HG02610 (cell line): ENCODE measurements around the gene PDSS1.
"Not testable (repeated sequence)": the region's sequence is repeated elsewhere in the genome, so short reads cannot be mapped to it uniquely, and the experiment has no call there.

Source experiments
- ATAC-seq: cut with Tn5 transposase; IDR thresholded peaks from one replicate; pipeline ENCODE4 v1.9.1; 2021; ENCODE audit warnings: mild to moderate bottlenecking, moderate library complexity; ENCODE audit not compliant: unreplicated experiment

PDSS1 gene, protein sequence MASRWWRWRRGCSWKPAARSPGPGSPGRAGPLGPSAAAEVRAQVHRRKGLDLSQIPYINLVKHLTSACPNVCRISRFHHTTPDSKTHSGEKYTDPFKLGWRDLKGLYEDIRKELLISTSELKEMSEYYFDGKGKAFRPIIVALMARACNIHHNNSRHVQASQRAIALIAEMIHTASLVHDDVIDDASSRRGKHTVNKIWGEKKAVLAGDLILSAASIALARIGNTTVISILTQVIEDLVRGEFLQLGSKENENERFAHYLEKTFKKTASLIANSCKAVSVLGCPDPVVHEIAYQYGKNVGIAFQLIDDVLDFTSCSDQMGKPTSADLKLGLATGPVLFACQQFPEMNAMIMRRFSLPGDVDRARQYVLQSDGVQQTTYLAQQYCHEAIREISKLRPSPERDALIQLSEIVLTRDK

DNA sequence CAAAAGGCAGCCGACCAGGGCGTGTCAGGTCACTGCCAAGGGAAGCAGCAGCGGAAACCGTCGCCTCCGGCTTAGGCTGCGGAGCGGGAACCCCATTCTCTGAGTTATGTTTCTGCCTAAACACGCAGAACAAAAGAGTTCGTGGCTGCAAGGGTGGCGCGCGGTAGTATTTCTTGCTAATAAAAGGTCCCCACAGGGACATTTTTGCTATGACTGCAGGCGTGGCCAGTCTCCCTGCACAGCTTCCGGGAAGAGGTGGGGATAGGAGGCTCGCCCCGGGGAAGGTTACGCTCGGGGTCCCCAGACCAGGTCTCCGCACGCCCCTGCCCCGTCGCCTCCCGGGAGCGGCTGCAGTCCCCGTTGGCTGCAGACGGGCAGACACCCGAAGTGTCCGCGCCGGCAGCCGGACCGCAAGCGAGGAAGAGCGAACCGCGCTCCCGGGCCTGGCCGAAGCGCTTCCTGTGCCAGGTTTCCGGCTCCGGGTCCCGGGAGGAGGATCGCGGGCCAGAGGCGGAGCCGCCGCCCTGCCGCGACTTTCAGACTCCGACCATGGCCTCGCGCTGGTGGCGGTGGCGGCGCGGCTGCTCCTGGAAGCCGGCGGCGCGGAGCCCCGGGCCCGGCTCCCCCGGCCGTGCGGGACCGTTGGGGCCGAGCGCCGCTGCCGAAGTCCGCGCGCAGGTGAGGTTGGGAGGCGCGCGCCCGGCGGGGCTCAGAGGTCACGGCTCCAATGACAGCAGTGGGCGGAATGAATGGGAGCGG lies at the start of gene PDSS1:
Gene PDSS1 (plus strand): TSS at position 539 of the 759 bp plus-strand sequence. CDS start 11 bp downstream, at position 550.
- peak; percentile 87 for ATAC-seq

DNA sequence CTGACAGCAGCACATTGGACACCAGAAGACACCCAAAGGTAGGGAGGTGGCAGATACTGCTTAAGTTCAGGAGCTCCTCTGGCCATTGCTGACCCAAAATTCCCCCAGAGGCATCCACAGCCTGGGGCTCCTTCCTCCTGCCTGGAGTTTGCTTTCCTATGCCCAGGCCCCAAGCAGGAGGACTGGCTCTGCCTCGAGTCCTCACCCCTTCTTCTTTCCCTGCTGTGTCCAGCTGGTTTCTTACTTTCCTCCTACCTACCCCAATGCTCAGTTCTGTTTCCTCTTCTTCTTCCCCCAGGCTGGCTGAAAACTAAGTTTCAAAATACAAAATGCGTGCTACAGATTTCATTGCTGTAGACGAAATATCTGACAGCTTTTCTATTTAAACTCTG lies 49.3 kb upstream of the PDSS1 start:
- ATAC-seq = not testable (repeated sequence)

DNA sequence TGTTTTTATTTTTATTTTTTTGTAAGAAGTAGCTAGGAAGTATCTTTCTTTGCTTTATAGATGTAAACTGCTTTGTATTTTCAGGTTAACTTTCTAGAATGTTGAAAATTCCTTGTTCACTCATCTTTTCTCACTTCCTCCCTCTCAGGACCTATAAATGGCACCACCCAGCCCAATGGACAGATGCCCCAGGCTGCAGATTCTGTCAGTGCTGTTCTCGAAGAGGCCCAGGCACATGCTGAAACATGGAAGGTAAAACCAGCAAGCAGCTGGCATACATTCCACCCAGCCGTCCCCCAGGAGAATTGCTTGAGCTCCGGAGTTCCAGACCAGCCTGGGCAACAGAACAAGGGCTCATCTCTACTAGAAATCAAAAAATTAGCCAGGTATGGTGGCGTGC lies 47.1 kb upstream of the PDSS1 start:
- ATAC-seq = no peak

DNA sequence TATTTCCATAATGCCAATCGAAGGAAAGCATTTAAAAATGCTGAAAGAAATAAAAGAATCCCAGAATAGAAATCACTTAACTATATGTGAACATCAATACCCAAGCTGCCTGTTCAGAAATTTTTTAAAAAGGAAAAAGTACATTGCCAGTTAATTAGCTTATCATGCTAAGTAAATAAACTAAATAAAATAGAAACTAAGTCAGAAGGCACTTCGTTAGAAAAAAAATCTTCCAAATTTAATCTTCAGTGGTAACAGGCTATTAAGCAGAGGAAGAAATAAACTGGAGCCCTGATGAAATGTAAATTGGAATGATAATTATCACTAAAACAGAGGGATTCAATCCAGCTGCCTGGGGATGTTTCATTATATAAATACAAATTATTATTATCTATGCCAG lies 46.0 kb upstream of the PDSS1 start:
- not testable (repeated sequence) for ATAC-seq

DNA sequence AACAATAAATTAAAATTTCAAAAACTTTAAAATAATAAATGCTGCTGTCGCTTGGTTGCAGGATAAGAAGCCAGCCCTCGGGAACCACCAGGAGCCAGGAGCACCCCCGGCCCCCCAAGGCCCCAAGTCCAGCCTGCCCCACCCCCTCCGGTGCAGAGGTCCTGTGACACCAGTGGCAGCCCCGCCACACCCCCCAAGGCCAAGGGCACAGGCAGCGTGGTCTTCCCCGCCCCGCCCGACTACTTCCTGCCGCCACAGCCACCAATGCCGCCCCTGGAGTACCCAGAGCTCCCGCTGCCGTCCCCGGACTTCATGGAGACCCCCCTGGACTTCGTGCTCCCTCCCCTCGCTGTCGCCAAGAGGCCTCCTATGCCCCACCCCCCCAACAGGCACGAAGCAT lies 44.5 kb upstream of the PDSS1 start:
- ATAC-seq = no peak

DNA sequence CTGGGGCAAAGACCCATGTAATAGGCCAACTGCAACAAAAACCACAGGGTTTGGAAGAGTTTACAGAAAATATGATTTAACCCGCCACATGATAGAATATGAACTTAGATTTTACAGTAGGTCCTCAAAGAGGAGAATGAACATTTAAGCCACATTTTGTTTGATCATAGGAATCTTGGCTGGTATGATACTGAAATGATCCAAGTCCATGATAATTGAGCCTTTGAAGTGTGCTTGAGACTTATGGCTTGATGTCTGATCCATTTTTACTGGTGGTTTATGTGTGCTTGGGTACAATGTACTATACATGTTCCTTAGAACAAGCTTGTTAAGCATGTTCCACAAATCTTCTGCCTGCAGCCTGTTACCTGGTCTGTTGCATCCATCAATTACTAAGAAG lies 41.8 kb upstream of the PDSS1 start:
- ATAC-seq = no peak

DNA sequence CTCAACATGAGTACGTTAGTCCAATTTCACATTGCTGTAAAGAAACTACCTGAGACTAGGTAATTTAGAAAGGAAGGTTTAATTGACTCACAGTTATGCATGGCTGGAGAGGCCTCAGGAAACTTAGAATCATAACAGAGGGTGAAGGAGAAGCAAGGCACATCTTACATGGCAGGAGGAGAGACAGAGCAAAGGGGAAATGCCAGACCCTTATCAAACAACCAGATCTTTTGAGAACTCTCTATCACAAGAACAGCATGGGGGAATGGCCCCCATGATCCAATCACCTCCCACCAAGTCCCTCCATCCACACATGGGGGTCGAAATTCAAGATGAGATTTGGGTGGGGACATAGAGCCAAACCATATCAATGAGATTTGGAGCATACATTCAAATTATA lies 34.6 kb upstream of the PDSS1 start:
- ATAC-seq = no peak

DNA sequence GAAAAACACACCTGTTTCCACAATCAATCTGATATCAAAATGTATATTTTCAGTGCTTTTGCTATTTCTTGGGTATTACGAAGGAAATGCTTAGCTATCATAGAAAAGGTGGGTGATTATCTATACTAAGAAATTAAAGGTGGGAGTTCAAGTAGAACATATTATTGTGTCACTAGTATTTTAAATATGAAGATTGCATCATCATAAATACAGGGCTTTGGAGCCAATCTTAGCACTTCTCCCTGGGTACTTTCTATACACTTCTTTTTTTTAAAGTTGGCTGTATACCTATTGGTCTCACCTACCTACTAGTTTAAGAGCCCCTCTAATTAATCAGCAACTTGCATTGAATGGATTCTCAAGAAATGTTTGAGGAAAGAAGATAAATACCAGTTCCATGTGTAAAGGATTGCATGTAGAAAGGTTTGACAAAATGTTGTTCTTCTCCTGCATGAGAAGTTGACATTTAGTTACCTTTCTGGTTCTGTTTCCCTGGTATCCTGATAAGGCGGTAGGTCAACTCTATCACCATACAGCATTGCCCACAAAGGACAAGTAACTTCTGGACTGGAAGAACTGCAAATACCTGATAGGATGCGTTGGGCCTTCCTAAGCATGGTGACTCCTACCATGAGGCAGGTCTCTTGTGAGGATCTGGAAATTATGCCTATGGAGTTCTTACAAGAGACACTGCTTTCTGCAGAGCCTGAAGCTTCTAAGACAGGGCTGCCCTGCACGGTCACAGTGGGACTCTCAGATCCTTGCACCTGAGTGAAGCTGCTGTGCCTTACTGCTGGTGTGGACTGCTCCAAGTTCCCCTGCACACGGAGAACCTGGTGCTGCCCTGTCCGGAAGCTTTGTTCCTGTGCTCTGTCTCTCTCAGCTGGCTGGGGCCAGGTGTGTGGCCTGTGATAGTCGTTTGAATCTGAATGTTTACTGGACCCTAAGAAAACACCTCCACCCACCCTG lies 32.1 kb upstream of the PDSS1 start:
- no peak for ATAC-seq

DNA sequence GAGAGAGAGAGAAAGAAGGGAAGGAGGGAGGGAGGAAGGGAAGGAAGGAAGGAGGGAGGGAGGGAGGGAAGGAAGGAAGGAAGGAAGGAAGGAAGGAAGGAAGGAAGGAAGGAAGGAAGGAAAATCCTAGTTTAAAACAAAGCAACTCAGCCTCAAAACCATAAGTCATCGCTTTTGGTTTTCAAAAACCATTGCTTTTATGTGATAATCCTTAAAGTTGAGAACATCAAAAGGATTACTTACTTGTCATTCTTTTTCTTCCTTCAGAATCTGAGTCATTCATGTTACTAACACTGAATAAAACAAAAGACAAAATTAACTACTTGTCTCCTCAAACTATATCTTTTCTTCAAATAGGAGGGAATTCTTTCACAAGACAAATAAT lies 21.6 kb upstream of the PDSS1 start:
- no peak for ATAC-seq

DNA sequence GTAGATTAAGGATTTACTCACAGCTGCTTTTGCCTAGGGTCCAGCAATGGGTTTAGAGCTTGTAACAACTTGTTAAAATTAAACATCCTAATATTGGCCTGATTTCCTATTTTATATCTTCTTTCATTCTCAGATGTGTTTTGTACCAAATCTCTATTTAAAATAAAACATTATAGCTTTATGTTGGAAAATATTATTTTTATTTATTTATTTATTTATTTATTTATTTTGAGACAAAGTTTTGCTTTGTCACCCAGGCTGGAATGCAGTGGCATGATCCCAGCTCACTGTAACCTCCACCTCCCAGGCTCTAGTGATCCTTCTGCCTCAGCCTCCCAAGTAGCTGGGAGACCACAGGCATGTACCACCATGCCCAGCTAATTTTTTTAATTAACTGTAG lies 17.9 kb upstream of the PDSS1 start:
- no peak for ATAC-seq

DNA sequence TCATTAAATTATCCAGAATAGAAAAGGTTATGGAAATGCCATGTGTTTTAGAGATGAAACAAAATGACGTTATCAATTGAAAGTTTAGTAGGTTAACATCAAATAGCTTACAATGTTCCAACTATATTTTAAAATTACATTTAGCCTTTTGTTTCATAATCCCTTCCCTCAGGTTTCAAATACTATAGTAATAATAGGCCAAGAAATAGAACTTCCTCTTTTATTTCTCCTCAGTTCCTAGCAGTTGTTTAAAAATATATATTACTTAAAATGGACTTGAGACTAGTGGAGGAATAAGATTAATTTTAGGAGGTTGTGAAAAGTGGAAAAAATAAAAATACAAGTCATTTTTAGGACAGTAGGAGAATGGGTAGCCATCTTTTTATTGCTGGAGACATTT lies 16.4 kb upstream of the PDSS1 start:
- no peak for ATAC-seq

DNA sequence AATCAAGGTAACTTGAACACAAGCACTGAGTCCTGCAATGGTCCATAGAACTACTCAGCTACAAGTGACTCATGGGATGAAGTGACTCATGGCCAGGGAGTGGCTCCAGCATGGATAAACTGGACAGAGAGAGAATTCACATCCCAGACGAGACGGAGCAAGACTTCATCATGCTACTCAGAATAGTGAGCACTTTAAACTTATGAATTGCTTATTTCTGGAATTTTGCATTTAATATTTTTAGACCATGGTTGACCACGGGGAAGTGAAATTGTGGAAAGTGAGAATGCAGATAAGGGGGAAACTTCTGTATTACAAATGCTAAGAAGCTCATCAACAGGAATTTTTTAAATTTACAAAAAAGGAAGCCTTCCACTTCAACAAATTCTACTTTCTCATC lies 15.5 kb upstream of the PDSS1 start:
- not testable (repeated sequence) for ATAC-seq

DNA sequence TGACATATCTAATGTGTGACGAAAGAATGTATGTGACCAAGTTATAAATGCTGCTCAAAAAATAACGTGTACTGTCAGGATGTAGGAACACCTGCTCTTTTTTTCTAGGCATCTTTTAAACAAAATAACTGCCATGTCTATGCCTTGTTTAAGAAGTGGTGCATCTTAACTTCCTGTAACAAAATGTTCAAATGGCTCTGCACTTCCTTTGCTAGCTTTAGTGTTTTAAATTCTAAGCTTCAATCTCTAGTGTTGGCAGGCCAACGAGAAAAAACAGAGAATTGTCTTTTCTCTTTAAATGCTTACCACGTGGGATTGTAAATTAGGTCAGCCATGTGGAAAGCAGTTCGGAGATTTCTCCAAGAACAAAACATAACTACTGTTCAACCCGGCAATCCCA lies 14.6 kb upstream of the PDSS1 start:
- ATAC-seq = no peak

DNA sequence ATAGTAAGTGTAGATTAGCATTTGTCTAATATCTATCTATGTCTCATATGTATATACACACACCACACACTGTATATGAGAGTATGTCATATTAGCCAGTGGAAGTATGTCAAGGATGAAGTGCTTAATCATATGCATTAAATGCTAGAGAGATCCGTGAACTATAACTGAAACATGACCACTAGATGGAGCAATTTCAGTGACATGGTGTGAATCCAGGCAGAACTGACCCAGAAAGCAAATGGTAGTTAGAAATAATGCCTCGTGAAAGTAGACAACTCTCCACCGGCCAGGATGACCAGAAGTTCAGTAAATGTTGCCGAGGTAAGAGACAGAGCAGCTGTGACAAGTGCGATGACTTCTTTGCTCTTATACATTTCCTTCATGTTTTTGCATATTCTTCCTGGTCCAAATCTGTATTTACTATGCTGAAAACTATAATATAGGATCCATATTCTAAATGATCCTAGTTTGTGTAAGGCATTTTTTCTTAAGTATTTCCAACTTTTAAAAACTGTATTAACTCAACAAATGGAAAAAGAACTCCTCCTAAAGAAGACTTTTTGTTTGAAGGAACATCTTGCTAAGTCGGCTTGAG lies 12.7 kb upstream of the PDSS1 start:
- ATAC-seq = peak; percentile 90

DNA sequence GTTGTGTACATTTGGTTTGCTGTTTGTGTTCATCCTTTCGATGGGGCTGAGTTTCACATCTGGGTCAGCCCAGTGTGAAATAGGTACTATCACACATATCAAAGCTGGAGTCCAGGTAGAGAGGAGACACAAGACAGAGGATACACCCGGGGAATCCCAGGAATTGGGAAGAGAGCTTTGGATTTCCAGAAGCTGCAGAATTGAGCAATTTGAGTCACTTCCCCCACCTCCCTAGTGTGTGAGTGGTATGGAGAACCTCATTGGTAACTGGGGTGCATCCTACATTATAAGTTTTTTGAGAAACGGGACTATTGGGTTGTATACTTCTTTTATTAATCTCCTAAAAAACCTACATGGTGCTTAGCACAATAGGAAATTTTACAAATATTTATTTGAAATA lies 12.1 kb upstream of the PDSS1 start:
- ATAC-seq = no peak

DNA sequence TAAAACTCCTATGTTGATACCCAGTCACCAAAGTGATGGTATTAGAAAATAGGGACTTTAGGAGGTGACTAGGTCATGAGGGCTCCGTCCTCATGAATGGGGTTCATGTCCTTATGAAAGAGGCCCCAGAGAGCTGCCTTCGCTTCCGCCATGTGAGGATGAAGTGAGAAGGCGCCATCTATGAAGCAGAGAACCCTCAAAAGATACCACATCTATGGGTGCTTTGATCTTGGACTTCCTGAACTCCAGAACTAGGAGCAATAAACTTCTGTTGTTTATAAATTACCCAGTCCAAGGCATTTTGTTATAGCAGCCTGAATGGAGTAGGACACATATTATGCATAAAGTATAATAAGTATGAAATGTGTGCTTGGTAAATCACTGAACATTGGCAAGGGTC lies 8.1 kb upstream of the PDSS1 start:
- no peak for ATAC-seq

DNA sequence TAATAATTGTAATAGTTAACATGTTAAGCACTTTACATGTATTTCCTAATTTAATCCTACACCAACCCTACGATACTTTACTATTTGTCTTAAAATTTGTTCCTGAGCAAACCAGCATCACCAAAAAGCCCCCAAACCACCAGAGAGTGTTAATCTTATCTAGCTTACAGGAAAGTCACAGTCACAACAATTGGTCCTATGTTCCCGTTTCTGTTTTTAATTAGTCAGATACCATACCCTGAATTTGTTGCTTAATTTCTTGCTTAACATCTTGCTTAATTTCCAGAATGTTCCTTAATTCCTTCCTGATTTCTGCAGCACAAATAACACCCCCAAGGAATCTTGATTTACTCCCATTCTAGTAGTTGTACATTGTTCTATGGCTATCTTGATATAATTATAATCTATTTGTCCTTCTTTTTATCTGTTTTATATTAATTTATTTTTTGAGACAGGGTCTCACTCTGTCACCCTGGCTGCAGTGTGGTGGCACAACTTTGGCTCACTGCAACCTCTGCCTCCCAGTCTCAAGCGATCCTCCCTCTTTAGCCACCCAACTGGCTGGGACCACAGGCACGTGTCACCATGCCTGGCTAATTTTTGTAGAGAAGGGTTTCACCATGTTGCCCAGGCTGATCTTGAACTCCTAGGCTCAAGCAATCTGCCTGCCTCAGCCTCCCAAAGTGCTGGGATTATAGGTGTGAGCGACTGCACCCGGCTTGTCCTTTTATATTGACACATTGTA lies 6.6 kb upstream of the PDSS1 start:
- no peak for ATAC-seq

DNA sequence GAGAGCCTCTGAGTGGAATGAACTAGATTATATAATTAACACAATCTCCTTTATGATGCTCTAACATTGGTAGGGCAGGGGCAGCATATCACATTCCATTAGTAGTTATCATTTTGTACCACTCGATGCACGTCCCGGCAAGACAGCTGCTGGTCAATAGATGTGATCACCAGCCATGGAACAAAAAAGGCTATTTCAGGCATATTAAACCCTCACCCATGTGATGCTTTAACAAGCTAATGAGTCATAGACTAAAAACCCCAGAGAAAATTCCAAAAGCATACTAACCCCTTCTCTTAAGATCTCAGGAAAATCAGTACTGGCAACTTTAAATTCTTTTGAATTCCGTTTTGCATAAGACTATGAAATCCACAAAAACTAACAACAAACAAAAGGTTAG lies 3.0 kb upstream of the PDSS1 start:
- ATAC-seq = not testable (repeated sequence)

DNA sequence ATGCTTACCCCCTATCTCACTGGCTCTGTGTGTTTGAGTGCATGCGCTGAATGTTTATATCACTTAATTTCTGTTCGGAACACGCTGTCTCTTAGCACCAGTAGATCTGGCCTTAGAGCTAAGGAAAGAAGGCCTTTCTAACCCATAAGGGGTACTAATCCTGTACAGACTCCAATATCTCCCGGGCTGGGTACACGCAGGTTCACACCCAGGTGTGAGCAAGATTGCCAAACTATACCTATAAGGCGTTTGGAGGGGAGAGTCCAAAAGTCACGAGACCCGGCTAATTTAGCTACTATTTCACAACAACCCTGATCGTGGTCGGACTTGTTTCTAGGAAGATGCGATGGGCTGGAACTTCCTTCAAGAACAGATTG lies 727 bp upstream of the PDSS1 start:
- ATAC-seq = no peak

DNA sequence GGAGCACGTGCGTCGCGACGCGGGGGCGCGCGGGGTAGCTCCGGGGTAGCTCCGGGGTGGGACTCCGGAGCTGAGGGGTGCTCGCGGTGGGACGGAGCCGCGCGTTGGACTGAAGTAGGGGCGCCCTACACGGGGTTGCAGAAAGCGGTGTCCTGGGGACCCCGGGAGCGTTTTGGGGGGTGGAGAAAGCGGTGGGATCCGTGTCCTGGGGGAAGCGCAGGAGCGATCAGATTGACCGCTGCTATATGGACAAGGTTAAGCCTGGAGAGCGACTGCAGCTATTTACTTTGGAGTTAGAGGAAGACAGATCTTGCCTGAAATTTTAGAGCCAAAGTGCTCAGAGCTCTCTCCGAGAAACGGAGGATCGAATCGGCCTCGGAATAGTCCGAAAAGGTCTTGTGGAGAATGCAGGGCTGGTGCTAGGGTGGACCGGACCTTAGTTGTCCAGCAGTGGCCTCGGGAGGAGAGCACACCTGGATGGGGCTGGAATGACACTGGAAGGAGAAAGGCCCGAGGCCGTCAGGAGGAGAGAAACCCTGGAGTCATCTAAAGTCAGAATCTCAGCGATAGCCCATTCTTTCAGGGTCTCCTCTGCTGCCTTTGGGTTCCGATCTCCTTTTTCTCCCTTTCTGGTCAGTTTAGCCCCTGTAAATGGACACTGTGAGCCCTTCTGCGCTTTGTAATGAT lies 564 bp downstream of the PDSS1 start:
- ATAC-seq = no peak
